MM.1S (cell line): ENCODE data around the gene SLC19A2.

Experiments used
- DNase-seq: peaks from one replicate; pipeline ENCODE4 v3.0.0-alpha.2; 2015
- H2AFZ ChIP-seq: fragments of 300-600 bp; sonication (generic); 2 replicates; pipeline ENCODE4 v1.6.0; 2016; ENCODE audit warnings: antibody characterized with exemption, low read length
- H3F3A ChIP-seq: fragments of 300-600 bp; sonication (generic); 2 replicates; pipeline ENCODE4 v1.6.1; 2016; ENCODE audit warnings: mild to moderate bottlenecking, antibody characterized with exemption, low read length, moderate library complexity, mixed read lengths; ENCODE audit not compliant: insufficient read depth
- H3K27ac ChIP-seq: fragments of 300-600 bp; sonication (generic); 2 replicates; pipeline ENCODE4 v1.5.1; 2016; ENCODE audit warnings: mild to moderate bottlenecking, low read length
- H3K27me3 ChIP-seq: fragments of 300-600 bp; sonication (generic); replicated peaks from 2 replicates; pipeline ENCODE4 v1.6.0; 2016; ENCODE audit warnings: low read length; ENCODE audit not compliant: insufficient read depth
- H3K36me3 ChIP-seq: fragments of 300-600 bp; sonication (generic); replicated peaks from 2 replicates; pipeline ENCODE4 v1.6.1; 2016; ENCODE audit warnings: mild to moderate bottlenecking, low read length, mixed read lengths; ENCODE audit not compliant: insufficient read depth
- H3K4me1 ChIP-seq: fragments of 300-600 bp; sonication (generic); 2 replicates; pipeline ENCODE4 v1.6.1; 2016; ENCODE audit warnings: low read length, mixed read lengths
- H3K4me2 ChIP-seq: fragments of 300-600 bp; sonication (generic); 2 replicates; pipeline ENCODE4 v1.6.0; 2016; ENCODE audit warnings: low read depth, low read length
- H3K4me3 ChIP-seq: fragments of 300-600 bp; sonication (generic); 2 replicates; pipeline ENCODE4 v1.5.1; 2016; ENCODE audit warnings: low read length, mixed read lengths
- H3K79me2 ChIP-seq: fragments of 300-600 bp; sonication (generic); 2 replicates; pipeline ENCODE4 v1.6.1; 2016; ENCODE audit warnings: mixed run types, low read length, mixed read lengths
- H3K9ac ChIP-seq: fragments of 300-600 bp; sonication (generic); 2 replicates; pipeline ENCODE4 v1.6.1; 2016; ENCODE audit warnings: low read length, mixed read lengths
- H3K9me2 ChIP-seq: fragments of 300-600 bp; sonication (generic); replicated peaks from 2 replicates; pipeline ENCODE4 v1.6.1; 2016; ENCODE audit warnings: mild to moderate bottlenecking, low read length, mixed read lengths; ENCODE audit not compliant: insufficient read depth
- H3K9me3 ChIP-seq: fragments of 300-600 bp; sonication (generic); replicated peaks from 2 replicates; pipeline ENCODE4 v1.6.1; 2016; ENCODE audit warnings: mild to moderate bottlenecking, low read length, mixed read lengths; ENCODE audit not compliant: insufficient read depth
- H4K20me1 ChIP-seq: fragments of 300-600 bp; sonication (generic); 2 replicates; pipeline ENCODE4 v1.6.1; 2016; ENCODE audit warnings: mild to moderate bottlenecking, low read length, moderate library complexity, mixed read lengths; ENCODE audit not compliant: insufficient read depth
- CTCF ChIP-seq: fragments of 300-600 bp; sonication (generic); IDR thresholded peaks from 2 replicates; pipeline ENCODE4 v1.5.1; 2016; ENCODE audit warnings: antibody characterized with exemption, low read length, mixed read lengths
- EZH2 ChIP-seq: fragments of 300-600 bp; sonication (generic); optimal IDR thresholded peaks from 2 replicates; pipeline ENCODE3; 2017; ENCODE audit warnings: low read depth, mild to moderate bottlenecking, antibody characterized with exemption, low read length, mixed read lengths
- EZH2phosphoT487 ChIP-seq: fragments of 300-600 bp; sonication (generic); IDR thresholded peaks from 2 replicates; pipeline ENCODE4 v1.6.1; 2018; ENCODE audit warnings: antibody characterized with exemption, low read length

Gene SLC19A2

GRCh38 chr1:169460191-169460833, 25.4 kb downstream of the SLC19A2 start:
- Histone ChIP-seq H3K9me2 (no peaks in the 10 kb centered on the region), H3K9me3 (no peaks in the 10 kb centered on the region), H3K4me3 (no peak overlapping the region), H3K79me2 (no peaks in the 10 kb centered on the region), H2AFZ (no peak overlapping the region), H3K9ac (no peak overlapping the region), H4K20me1 (no peaks in the 10 kb centered on the region), H3K4me1 (no peaks in the 10 kb centered on the region), H3K4me2 (no peak overlapping the region), H3K27me3 (no peaks in the 10 kb centered on the region), H3K27ac (no peak overlapping the region), H3K36me3 (no peaks in the 10 kb centered on the region), H3F3A (no peaks in the 10 kb centered on the region)
- TF ChIP-seq EZH2phosphoT487 (no peak), CTCF (no peak), EZH2 (no peak)
- no peak for DNase-seq

- Histone ChIP-seq H3F3A (no peaks in the 10 kb centered on the region), H3K9me3 (no peaks in the 10 kb centered on the region), H3K79me2 (no peaks in the 10 kb centered on the region), H3K27me3 (no peaks in the 10 kb centered on the region), H3K4me3 (no peak overlapping the region), H3K4me1 (no peaks in the 10 kb centered on the region), H3K27ac (no peak overlapping the region), H3K9ac (no peak overlapping the region), H3K4me2 (no peak overlapping the region), H4K20me1 (no peaks in the 10 kb centered on the region), H3K9me2 (no peaks in the 10 kb centered on the region), H3K36me3 (no peaks in the 10 kb centered on the region), H2AFZ (no peak overlapping the region)
- no peak for DNase-seq
- TF ChIP-seq CTCF (no peak), EZH2 (no peak), EZH2phosphoT487 (no peak)
These were observed 28.3 kb downstream of the SLC19A2 start for GRCh38 chr1:169457443-169457842.

- Histone ChIP-seq H4K20me1 (no peaks in the 10 kb centered on the region), H3K4me2 (no peak overlapping the region)
These were observed 29.7 kb downstream of the SLC19A2 start for GRCh38 chr1:169456029-169456428.

More at GRCh38 chr1:169456029-169456428, 29.7 kb downstream of the SLC19A2 start:
- Histone ChIP-seq H3K4me3 (no peak overlapping the region), H3K27me3 (no peaks in the 10 kb centered on the region), H3K36me3 (no peaks in the 10 kb centered on the region), H3F3A (no peaks in the 10 kb centered on the region), H3K9me3 (no peaks in the 10 kb centered on the region), H2AFZ (no peak overlapping the region), H3K79me2 (no peaks in the 10 kb centered on the region), H3K9ac (no peak overlapping the region), H3K4me1 (no peaks in the 10 kb centered on the region), H3K27ac (no peak overlapping the region), H3K9me2 (no peaks in the 10 kb centered on the region)
- TF ChIP-seq EZH2 = no peak
- TF ChIP-seq CTCF = no peak
- TF ChIP-seq EZH2phosphoT487 = no peak
- DNase-seq = no peak
